Adrenal gland (tissue), 12 donors: ENCODE measurements around the gene YWHAQ. TPM values are rescaled to one million over a fixed set of nuclear protein-coding genes. Genes with fewer than 3 reads are reported as not detected.
"Not testable (repeated sequence)": the region's sequence is repeated elsewhere in the genome, so short reads cannot be mapped to it uniquely, and the experiment has no call there.

Source experiments
- DNase-seq, 7 donors: peaks; one replicate each; pipeline ENCODE4 v3.0.0-alpha.2; 2019 to 2020
- H3K27ac ChIP-seq, 5 donors: fragments of 200-600 bp; sonication (generic) in 4 of 5; 1 replicate in 3 of 5; 2 replicates in 2 of 5; pipeline versions ENCODE4 v1.5.1 to v1.8.0; 2016 to 2020; ENCODE audit warnings: mild to moderate bottlenecking in 1 of 5
- H3K27me3 ChIP-seq: fragments of 200-600 bp; 2 replicates; pipeline ENCODE4 v1.8.0; 2021
- H3K36me3 ChIP-seq, 2 donors: fragments of 200-600 bp; replicated peaks in 1 of 2; 1 replicate in 1 of 2; 2 replicates in 1 of 2; pipeline versions ENCODE4 v1.5.1 to v1.8.0; 2018 to 2022
- H3K4me1 ChIP-seq, 2 donors: fragments of 200-600 bp; replicated peaks in 1 of 2; 1 replicate in 1 of 2; 2 replicates in 1 of 2; pipeline versions ENCODE4 v1.5.1 to v1.8.0; 2018 to 2021
- H3K4me3 ChIP-seq, 4 donors: fragments of 200-600 bp; sonication (generic) in 3 of 4; one replicate each; pipeline ENCODE4 v1.5.1; 2016 to 2018
- H3K9me3 ChIP-seq, 3 donors: fragments of 200-600 bp; sonication (generic) in 1 of 3; replicated peaks in 1 of 3; 1 replicate in 2 of 3; 2 replicates in 1 of 3; pipeline versions ENCODE4 v1.5.1 to v1.8.0; 2016 to 2021
- CTCF ChIP-seq, 6 experiments: fragments of 450-650 bp in 4 of 6; fragments of 200-600 bp in 2 of 6; sonication (generic) in 1 of 6; IDR thresholded peaks; 1 replicate in 5 of 6; 2 replicates in 1 of 6; pipeline versions ENCODE4 v1.5.1 to v1.8.0; 2016 to 2021; ENCODE audit warnings: antibody characterized with exemption in 6 of 6, mild to moderate bottlenecking in 2 of 6, moderate library complexity in 1 of 6
- POLR2A ChIP-seq, 2 donors: fragments of 450-650 bp; IDR thresholded peaks; one replicate each; pipeline ENCODE4 v1.6.1; 2017; ENCODE audit warnings: antibody characterized with exemption in 2 of 2, mild to moderate bottlenecking in 2 of 2, moderate library complexity in 1 of 2
- WGBS, 4 donors: extraction: QIAGEN DNeasy Blood & Tissue Kit in 2 of 4; methylation state at CpG; one replicate each; pipeline versions ENCODE4 v1.1.5 to v1.1.7; 2013 to 2017; 5-methylcytosine and 5-hydroxymethylcytosine counted together
- intact Hi-C, 2 donors: fragments of 100-400 bp; cut with DNase I; formaldehyde crosslinking; loops; one replicate each; pipeline versions ENCODE4 v1.14.1 to v1.15.0; 2022 to 2023
- polyA plus RNA-seq, 3 donors: library from polyadenylated mRNA; stranded (reverse); fragments of 200-250 nt in 2 of 3; fragments of 350-450 nt in 1 of 3; fragmentation: Illumina TruSeq in 1 of 3; extraction: RNeasy Lipid Tissue Mini Kit (QIAGEN cat#74804) in 1 of 3; gene quantifications; one replicate each; pipeline ENCODE4 v1.2.3, GENCODE V29; 2013 to 2014
- total RNA-seq, 9 donors: library from RNA; depleted of rRNA in 4 of 9; stranded (reverse); fragments of >200 nt in 4 of 9; fragments of 120-200 nt in 1 of 9; fragmentation: NEBNext Ultra II Directional in 1 of 9; extraction: Animal tissue kit (Norgen Biotek cat#: 25700) in 1 of 9; gene quantifications; one replicate each; pipeline versions ENCODE4 v1.1.0 to v1.2.4, GENCODE V29; 2013 to 2023
- donor health status: healthy with polysubstance abuse.
- donor health status: Bipolar disorder and iron deficiency.
- donor health status: DM: yes; HTN: yes; CAD: no.
- donor health status: DM: no; HTN: no; CAD: no.
- donor health status: DM: no; HTN: no; CAD: no.
- donor health status: DM: yes; HTN: yes; CAD: no.

Gene YWHAQ
- total and polyA plus RNA-seq, 12 donors, result 74.1 to 477 (median 241) TPM

- no peak for TF ChIP-seq CTCF (IDR thresholded peaks at IDR 0.05)
- no peak for TF ChIP-seq POLR2A (IDR thresholded peaks at IDR 0.05)
- no peak for DNase-seq
- no peaks in the 10 kb centered on the region for H3K9me3 ChIP-seq
- WGBS, 4 donors, result 84 to 94% (median 92%) methylated on average over 3 of the region's 3 CpGs
- intact Hi-C loops, result no loop called here
- H3K4me3 ChIP-seq, result no peak overlapping the region
- H3K36me3 ChIP-seq, result peaks cover 0 to 34% of the 10 kb centered on the region in 2 donors
- H3K4me1 ChIP-seq, result peaks cover 0 to 8% of the 10 kb centered on the region in 2 donors
- H3K27me3 ChIP-seq, result no peaks in the 10 kb centered on the region
- H3K27ac ChIP-seq, result no peak overlapping the region
Observed at GRCh38 chr2:9586465-9586864, 44.3 kb downstream of the YWHAQ start.

GRCh38 chr2:9585486-9585885 lies 45.3 kb downstream of the YWHAQ start:
- H3K27ac ChIP-seq, result no peak overlapping the region

GRCh38 chr2:9584902-9585301 lies 45.9 kb downstream of the YWHAQ start:
- DNase-seq, H3K4me3 ChIP-seq, H3K9me3 ChIP-seq, H3K4me1 ChIP-seq, H3K27ac ChIP-seq, H3K27me3 ChIP-seq, intact Hi-C loops: not testable (repeated sequence)
- H3K36me3 ChIP-seq, result peaks cover 0 to 34% of the 10 kb centered on the region in 2 donors

More at GRCh38 chr2:9585486-9585885, 45.3 kb downstream of the YWHAQ start:
- Histone ChIP-seq H3K36me3 (peaks cover 0 to 34% of the 10 kb centered on the region in 2 donors), H3K4me1 (peaks cover 0 to 3% of the 10 kb centered on the region in 2 donors), H3K9me3 (no peaks in the 10 kb centered on the region), H3K4me3 (no peak overlapping the region), H3K27me3 (no peaks in the 10 kb centered on the region)
- TF ChIP-seq CTCF (IDR thresholded peaks at IDR 0.05) (no peak), POLR2A (IDR thresholded peaks at IDR 0.05) (no peak)
- intact Hi-C loops, result no loop called here
- 87 to 99% (median 96%) methylated on average over 5 of the region's 5 CpGs for WGBS, 4 donors
- no peak for DNase-seq

- WGBS, 4 donors, result 89 to 95% (median 92%) methylated on average over 5 of the region's 5 CpGs
- intact Hi-C loops, result no loop called here
- peaks cover 0 to 24% of the 10 kb centered on the region in 2 donors for H3K36me3 ChIP-seq
Observed at GRCh38 chr2:9582624-9583023, 48.2 kb downstream of the YWHAQ start.

More at GRCh38 chr2:9582624-9583023, 48.2 kb downstream of the YWHAQ start:
- no peaks in the 10 kb centered on the region for H3K9me3 ChIP-seq
- TF ChIP-seq CTCF (IDR thresholded peaks at IDR 0.05) (no peak), POLR2A (IDR thresholded peaks at IDR 0.05) (no peak)
- DNase-seq, result no peak
- H3K27me3 ChIP-seq, result no peaks in the 10 kb centered on the region
- H3K4me1 ChIP-seq, result no peaks in the 10 kb centered on the region
- no peak overlapping the region for H3K27ac ChIP-seq
- no peak overlapping the region for H3K4me3 ChIP-seq
